ENCODE measurements around the gene ZBTB42. TPM values are rescaled to one million over a fixed set of nuclear protein-coding genes. Genes with fewer than 3 reads are reported as not detected.

ZBTB42 gene
- total and polyA plus RNA-seq, 2 of the 13 experiments (the other 11 are each of a cell fraction or from before 2014, with no cell fraction given), result 2.8 to 4.2 TPM

- intact Hi-C loops (cut with micrococcal nuclease; ENCODE audit: unreplicated experiment), result loop anchor here (2.0 kb wide), 1 partner anchor 25 kb away; no protein-coding TSS in a partner anchor
- no peak for DNase-seq (ENCODE audit: low spot score)
- BruUV-seq (replicated peaks), result no TSS peak
- TF ChIP-seq ZNF646 (CRISPR knock-in tag; IDR thresholded peaks at IDR 0.05) (no peak), ZNF792 (CRISPR knock-in tag; IDR thresholded peaks at IDR 0.05) (no peak), FOXA3 (CRISPR knock-in tag; IDR thresholded peaks at IDR 0.05) (no peak), FOXP1 (IDR thresholded peaks at IDR 0.05) (no peak), FOXP1 (CRISPR knock-in tag; IDR thresholded peaks at IDR 0.05) (no peak), ZMYM2 (CRISPR knock-in tag; IDR thresholded peaks at IDR 0.05) (no peak), ZFY (CRISPR knock-in tag; IDR thresholded peaks at IDR 0.05) (peak; percentile 43), KDM1A (CRISPR knock-in tag; IDR thresholded peaks at IDR 0.05) (no peak), NR2F2 (IDR thresholded peaks at IDR 0.05; ENCODE audit: borderline replicate concordance, low read depth) (no peak), NFIB (CRISPR knock-in tag; IDR thresholded peaks at IDR 0.05; ENCODE audit: borderline replicate concordance) (no peak)
- TF ChIP-seq, protein P1, sequence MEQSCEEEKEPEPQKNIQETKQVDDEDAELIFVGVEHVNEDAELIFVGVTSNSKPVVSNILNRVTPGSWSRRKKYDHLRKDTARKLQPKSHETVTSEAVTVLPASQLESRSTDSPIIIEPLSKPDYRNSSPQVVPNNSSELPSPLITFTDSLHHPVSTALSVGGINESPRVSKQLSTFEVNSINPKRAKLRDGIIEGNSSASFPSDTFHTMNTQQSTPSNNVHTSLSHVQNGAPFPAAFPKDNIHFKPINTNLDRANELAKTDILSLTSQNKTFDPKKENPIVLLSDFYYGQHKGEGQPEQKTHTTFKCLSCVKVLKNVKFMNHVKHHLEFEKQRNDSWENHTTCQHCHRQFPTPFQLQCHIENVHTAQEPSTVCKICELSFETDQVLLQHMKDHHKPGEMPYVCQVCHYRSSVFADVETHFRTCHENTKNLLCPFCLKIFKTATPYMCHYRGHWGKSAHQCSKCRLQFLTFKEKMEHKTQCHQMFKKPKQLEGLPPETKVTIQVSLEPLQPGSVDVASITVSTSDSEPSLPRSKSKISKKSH (CRISPR knock-in tag; IDR thresholded peaks at IDR 0.05; ENCODE audit: borderline replicate concordance), result no peak
These were observed 20.5 kb downstream of the ZBTB42 start for GRCh38 chr14:104821229-104821945.

More at GRCh38 chr14:104821229-104821945, 20.5 kb downstream of the ZBTB42 start:
- no peaks in the 10 kb centered on the region for H3K27me3 ChIP-seq (ENCODE audit: control insufficient read depth in 1 of 2, insufficient read depth in 2 of 2, low read length in 2 of 2)
- FAIRE-seq (no peak), ATAC-seq (peak; percentile 58)
- H3K9me3 ChIP-seq (ENCODE audit: low read length), result no peaks in the 10 kb centered on the region
- CTCF ChIA-PET (ENCODE audit: low intra/inter-chr PET ratio, low total read pairs), result interaction anchor here (1.5 kb wide), 1 partner anchor 53 kb away, joined by 15 read pairs; no protein-coding TSS in a partner anchor
- no peaks in the 10 kb centered on the region for H4K20me1 ChIP-seq (ENCODE audit: insufficient read depth, low read length)
- H3K79me2 ChIP-seq (ENCODE audit: insufficient read depth, low read length), result peaks cover 5% of the 10 kb centered on the region
- H3K4me2 ChIP-seq (ENCODE audit: low read depth, low read length), result peak overlapping the region; percentile 93
- H3K9ac ChIP-seq (ENCODE audit: insufficient read depth, low read depth, low read length), result peak overlapping the region; percentile 60
- peak overlapping the region; percentile 27 to 68 (median 41); a peak in 5 of 6 replicates for H3K4me3 ChIP-seq (replicated peaks in 1 of 3; ENCODE audit: insufficient read depth in 1 of 3, low read depth in 2 of 3, low read length in 3 of 3)
- POLR2A ChIA-PET, result interaction anchor here (0.8 to 3.1 kb wide), 6 partner anchors 21 to 155 kb away, joined by 3 to 59 read pairs (median 6); partner anchors contain the start of genes CEP170B, SIVA1 and ZBTB42
- peaks cover 42% of the 10 kb centered on the region for H3K4me1 ChIP-seq (ENCODE audit: insufficient read depth, low read length)
- 14% methylated on average over 1 of the region's 23 CpGs for WGBS (ENCODE audit: low lambda C conversion rate)
- in situ Hi-C loops (cut with HindIII; ENCODE audit: extremely low pct_ligation_motif_present, low pct_unique_long_range_greater_than_20kb), result loop anchor here (5.0 to 10.0 kb wide), 2 partner anchors 54 to 167 kb away; no protein-coding TSS in a partner anchor
- H2AFZ ChIP-seq (ENCODE audit: low read length), result no peak overlapping the region
- no peaks in the 10 kb centered on the region; a peak in 1 of 5 replicates for H3K36me3 ChIP-seq (replicated peaks in 1 of 2; ENCODE audit: control insufficient read depth in 1 of 2, insufficient read depth in 2 of 2, low read length in 2 of 2)
- no peak overlapping the region for H3K27ac ChIP-seq (ENCODE audit: extremely low read length, insufficient read depth, low read length)

Measured in HepG2 (cell line).